ENCODE results near the gene SLC45A2. TPM values are rescaled to one million over a fixed set of nuclear protein-coding genes. Genes with fewer than 3 reads are reported as not detected.
A peak's percentile ranks its signal among the peaks of the same experiment; 100 is the strongest.

SLC45A2 gene
- total RNA-seq, 1 experiment from 2014 or later = not detected

- TF ChIP-seq SIN3A (IDR thresholded peaks at IDR 0.05; ENCODE audit: borderline replicate concordance, insufficient read depth, low read depth, low read length) (no peak), TCF7L2 (IDR thresholded peaks at IDR 0.05; ENCODE audit: low read depth, low read length) (no peak), POLR2AphosphoS5 (IDR thresholded peaks at IDR 0.05; ENCODE audit: low read depth, low read length) (no peak)
- TF ChIP-seq, protein P1, sequence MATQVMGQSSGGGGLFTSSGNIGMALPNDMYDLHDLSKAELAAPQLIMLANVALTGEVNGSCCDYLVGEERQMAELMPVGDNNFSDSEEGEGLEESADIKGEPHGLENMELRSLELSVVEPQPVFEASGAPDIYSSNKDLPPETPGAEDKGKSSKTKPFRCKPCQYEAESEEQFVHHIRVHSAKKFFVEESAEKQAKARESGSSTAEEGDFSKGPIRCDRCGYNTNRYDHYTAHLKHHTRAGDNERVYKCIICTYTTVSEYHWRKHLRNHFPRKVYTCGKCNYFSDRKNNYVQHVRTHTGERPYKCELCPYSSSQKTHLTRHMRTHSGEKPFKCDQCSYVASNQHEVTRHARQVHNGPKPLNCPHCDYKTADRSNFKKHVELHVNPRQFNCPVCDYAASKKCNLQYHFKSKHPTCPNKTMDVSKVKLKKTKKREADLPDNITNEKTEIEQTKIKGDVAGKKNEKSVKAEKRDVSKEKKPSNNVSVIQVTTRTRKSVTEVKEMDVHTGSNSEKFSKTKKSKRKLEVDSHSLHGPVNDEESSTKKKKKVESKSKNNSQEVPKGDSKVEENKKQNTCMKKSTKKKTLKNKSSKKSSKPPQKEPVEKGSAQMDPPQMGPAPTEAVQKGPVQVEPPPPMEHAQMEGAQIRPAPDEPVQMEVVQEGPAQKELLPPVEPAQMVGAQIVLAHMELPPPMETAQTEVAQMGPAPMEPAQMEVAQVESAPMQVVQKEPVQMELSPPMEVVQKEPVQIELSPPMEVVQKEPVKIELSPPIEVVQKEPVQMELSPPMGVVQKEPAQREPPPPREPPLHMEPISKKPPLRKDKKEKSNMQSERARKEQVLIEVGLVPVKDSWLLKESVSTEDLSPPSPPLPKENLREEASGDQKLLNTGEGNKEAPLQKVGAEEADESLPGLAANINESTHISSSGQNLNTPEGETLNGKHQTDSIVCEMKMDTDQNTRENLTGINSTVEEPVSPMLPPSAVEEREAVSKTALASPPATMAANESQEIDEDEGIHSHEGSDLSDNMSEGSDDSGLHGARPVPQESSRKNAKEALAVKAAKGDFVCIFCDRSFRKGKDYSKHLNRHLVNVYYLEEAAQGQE (IDR thresholded peaks at IDR 0.05; ENCODE audit: insufficient read depth in 1 of 2, low read depth in 2 of 2, low read length in 1 of 2) = no peak
- TF ChIP-seq, protein P2, sequence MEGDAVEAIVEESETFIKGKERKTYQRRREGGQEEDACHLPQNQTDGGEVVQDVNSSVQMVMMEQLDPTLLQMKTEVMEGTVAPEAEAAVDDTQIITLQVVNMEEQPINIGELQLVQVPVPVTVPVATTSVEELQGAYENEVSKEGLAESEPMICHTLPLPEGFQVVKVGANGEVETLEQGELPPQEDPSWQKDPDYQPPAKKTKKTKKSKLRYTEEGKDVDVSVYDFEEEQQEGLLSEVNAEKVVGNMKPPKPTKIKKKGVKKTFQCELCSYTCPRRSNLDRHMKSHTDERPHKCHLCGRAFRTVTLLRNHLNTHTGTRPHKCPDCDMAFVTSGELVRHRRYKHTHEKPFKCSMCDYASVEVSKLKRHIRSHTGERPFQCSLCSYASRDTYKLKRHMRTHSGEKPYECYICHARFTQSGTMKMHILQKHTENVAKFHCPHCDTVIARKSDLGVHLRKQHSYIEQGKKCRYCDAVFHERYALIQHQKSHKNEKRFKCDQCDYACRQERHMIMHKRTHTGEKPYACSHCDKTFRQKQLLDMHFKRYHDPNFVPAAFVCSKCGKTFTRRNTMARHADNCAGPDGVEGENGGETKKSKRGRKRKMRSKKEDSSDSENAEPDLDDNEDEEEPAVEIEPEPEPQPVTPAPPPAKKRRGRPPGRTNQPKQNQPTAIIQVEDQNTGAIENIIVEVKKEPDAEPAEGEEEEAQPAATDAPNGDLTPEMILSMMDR (IDR thresholded peaks at IDR 0.05) = no peak
- no TSS peak for BruUV-seq (replicated peaks)
- in situ Hi-C loops (cut with HindIII; ENCODE audit: low pct_unique_long_range_greater_than_20kb, low sequenced_read_pairs) (no loop called here), intact Hi-C loops (cut with micrococcal nuclease; ENCODE audit: unreplicated experiment) (loop anchor here (10.0 kb wide), 2 partner anchors 352 to 462 kb away; no protein-coding TSS in a partner anchor)
- ChIA-PET CTCF (no interaction called here), POLR2A (no interaction called here)
- no peaks in the 10 kb centered on the region for H3K9me3 ChIP-seq (ENCODE audit: control insufficient read depth, insufficient read depth, low read depth, low read length)
- H3K36me3 ChIP-seq (ENCODE audit: control insufficient read depth, insufficient read depth, low read length) = no peaks in the 10 kb centered on the region
- peaks cover 15% of the 10 kb centered on the region for H3K27me3 ChIP-seq (ENCODE audit: control insufficient read depth, insufficient read depth, low read length)
- DNase-seq (ENCODE audit: low read depth, low spot score) (no peak), ATAC-seq (no peak)
- no peaks in the 10 kb centered on the region for H3K4me1 ChIP-seq (ENCODE audit: control insufficient read depth, insufficient read depth, low read length)
- H3K4me3 ChIP-seq (ENCODE audit: low read depth in 2 of 2, low read length in 2 of 2) = no peak within 1 kb of the TSS
- no peak within 1 kb of the TSS for H3K27ac ChIP-seq (ENCODE audit: low read length)
Observed at GRCh38 chr5:33936381-33937016, 48.0 kb downstream of the SLC45A2 start, which contains the start of gene RXFP3. Gene RXFP3, plus strand, starts transcription at chr5:33936386. Its CDS starts 355 bp downstream, at chr5:33936741.

- BruUV-seq (replicated peaks) = no TSS peak
- Histone ChIP-seq H3K36me3 (ENCODE audit: control insufficient read depth, insufficient read depth, low read length) (no peaks in the 10 kb centered on the region), H3K27me3 (ENCODE audit: control insufficient read depth, insufficient read depth, low read length) (peaks cover 15% of the 10 kb centered on the region), H3K27ac (ENCODE audit: low read length) (no peak overlapping the region), H3K4me3 (ENCODE audit: low read depth in 2 of 2, low read length in 2 of 2) (no peak overlapping the region), H3K4me1 (ENCODE audit: control insufficient read depth, insufficient read depth, low read length) (no peaks in the 10 kb centered on the region), H3K9me3 (ENCODE audit: control insufficient read depth, insufficient read depth, low read depth, low read length) (no peaks in the 10 kb centered on the region)
- CTCF ChIA-PET = no interaction called here
- in situ Hi-C loops (cut with HindIII; ENCODE audit: low pct_unique_long_range_greater_than_20kb, low sequenced_read_pairs) (no loop called here), intact Hi-C loops (cut with micrococcal nuclease; ENCODE audit: unreplicated experiment) (loop anchor here (10.0 kb wide), 2 partner anchors 351 to 461 kb away; no protein-coding TSS in a partner anchor)
- TF ChIP-seq, protein P2 (IDR thresholded peaks at IDR 0.05) = no peak
- no peak for TF ChIP-seq POLR2AphosphoS5 (IDR thresholded peaks at IDR 0.05; ENCODE audit: low read depth, low read length)
- TF ChIP-seq, protein P1 (IDR thresholded peaks at IDR 0.05; ENCODE audit: insufficient read depth in 1 of 2, low read depth in 2 of 2, low read length in 1 of 2) = peak; percentile 82 to 86
- no peak for ATAC-seq
- POLR2A ChIA-PET = no interaction called here
- DNase-seq (ENCODE audit: low read depth, low spot score) = no peak
Observed at GRCh38 chr5:33936004-33936380, 48.5 kb downstream of the SLC45A2 start.

All from Panc1 (cell line).